HG02938 (cell line): ENCODE data around the gene GPSM3.
"Not testable (repeated sequence)": the region's sequence is repeated elsewhere in the genome, so short reads cannot be mapped to it uniquely, and the experiment has no call there.

Experiments used
- ATAC-seq: cut with Tn5 transposase; IDR thresholded peaks from one replicate; pipeline ENCODE4 v1.9.1; 2021; ENCODE audit warnings: mild to moderate bottlenecking, moderate library complexity; ENCODE audit not compliant: unreplicated experiment

Gene GPSM3, protein sequence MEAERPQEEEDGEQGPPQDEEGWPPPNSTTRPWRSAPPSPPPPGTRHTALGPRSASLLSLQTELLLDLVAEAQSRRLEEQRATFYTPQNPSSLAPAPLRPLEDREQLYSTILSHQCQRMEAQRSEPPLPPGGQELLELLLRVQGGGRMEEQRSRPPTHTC

DNA sequence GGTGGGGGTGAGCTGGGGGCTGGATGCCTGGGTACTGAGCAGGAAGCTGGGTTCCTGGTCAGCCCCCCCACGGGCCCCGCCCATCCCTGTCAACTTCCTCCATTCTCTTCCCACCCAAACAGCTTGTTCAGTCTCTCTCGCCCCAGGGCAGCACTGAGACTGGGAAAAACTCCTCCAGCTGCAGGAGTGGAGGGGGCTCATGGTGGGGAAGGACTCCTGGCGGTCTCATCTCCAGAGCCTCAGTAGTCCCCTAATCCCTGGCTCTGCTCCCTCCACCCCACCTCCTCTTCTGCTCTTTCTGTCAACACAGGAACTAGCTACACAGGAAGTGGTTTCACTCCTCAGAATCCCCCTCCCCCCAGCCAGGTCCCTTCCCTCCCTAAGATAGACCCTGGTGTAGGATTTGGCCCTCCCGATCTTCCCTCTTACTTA is at the start of gene GPSM3:
GPSM3 (minus strand) TSS at position 36 of the 432 bp plus-strand sequence. CDS start 130 bp downstream, outside the sequence.
- no peak for ATAC-seq

DNA sequence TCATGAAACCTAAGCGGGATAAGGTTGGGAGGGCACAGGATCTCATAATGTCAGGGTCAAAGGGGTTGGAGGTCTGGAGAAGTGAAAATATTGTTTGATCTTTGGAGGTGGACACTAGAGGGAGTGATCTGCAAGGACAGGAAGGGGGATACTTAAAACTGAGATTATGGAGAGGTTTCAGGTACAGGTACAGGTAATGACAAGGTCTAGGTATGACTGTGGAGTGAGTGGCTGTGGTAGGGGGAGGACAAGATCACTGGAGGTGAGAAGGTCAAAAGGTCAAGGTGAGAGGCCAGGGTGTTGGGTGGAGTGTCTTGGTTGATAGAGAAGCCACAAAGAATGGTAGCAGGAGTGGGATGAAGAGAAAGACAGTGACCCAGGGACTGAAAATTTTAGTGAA is 48.2 kb upstream of the GPSM3 start:
- ATAC-seq = no peak

DNA sequence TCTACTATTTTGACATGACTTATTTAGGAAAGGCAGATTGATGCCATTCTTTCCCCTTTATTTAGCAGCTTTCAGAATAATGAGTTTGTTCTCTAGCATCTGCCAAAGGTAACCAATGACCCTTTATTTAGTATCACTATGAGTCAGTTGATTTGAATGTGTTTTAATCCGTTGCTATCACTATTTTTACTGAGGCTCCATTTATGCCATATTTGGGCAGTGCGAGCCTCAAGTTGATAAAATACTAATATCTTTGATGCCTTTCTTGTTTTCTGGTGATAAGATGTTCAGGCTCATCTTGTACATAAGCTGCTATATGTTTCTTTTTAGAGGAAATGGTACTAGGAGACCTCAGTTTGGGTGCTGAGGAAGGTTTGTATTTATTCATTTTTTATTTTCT is 47.0 kb upstream of the GPSM3 start:
- no peak for ATAC-seq

DNA sequence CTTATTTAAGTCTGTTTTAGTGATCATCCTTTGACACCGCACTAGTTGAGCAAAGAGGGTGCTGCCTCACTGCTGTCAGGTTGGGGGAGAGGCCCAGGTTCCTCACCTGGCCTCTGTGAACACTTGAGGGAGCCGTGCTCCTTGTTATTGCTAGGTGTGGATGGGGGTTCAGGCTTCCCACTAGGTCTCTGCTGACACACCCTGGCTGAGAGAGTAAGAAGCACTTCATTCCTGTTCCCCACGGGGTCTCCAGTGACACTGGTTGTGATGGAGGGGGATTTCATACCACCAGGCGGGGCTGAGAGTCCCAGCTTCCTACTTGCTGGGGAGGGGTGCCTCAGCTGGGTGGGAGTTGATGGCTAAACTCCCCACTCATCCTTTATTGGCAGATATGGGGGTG is 42.5 kb upstream of the GPSM3 start:
- ATAC-seq = no peak

DNA sequence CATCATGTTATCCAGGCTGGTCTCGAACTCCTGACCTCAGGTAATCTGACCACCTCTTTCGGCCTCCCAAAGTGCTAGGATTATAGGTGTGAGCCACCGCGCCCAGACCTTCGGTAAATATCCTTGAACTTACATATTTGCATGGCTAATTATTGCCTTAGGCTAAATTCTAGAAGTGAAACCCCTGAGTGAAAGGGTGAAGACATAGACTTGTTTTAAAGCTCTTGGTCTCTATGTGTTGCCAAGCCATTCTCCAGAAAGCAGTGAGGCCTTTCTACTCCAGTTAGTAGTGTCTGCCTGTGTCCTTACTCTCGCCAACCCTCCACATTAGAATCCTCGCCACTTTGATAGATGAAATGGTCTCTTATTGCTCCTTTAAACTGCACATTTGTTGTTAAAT is 34.0 kb upstream of the GPSM3 start:
- no peak for ATAC-seq

DNA sequence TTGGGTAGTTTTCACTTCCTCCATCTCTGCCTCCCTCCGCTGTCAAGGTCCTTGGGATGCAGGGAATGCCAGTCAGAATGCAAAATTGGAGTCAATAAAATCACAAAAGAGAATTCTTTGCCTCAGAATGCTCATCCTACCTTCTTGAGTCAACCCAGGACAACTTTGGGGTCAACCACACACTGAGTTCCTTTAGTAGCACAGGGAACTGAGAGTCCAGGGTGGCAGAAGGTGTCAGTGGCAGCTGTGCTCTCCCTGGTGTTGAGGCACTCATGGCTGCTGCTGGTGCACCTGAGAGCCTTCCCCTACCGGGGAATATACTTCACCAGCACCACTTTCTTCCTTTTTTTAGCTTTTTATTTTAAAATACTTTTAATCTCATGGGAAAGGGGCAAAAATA is 32.3 kb upstream of the GPSM3 start:
- no peak for ATAC-seq

DNA sequence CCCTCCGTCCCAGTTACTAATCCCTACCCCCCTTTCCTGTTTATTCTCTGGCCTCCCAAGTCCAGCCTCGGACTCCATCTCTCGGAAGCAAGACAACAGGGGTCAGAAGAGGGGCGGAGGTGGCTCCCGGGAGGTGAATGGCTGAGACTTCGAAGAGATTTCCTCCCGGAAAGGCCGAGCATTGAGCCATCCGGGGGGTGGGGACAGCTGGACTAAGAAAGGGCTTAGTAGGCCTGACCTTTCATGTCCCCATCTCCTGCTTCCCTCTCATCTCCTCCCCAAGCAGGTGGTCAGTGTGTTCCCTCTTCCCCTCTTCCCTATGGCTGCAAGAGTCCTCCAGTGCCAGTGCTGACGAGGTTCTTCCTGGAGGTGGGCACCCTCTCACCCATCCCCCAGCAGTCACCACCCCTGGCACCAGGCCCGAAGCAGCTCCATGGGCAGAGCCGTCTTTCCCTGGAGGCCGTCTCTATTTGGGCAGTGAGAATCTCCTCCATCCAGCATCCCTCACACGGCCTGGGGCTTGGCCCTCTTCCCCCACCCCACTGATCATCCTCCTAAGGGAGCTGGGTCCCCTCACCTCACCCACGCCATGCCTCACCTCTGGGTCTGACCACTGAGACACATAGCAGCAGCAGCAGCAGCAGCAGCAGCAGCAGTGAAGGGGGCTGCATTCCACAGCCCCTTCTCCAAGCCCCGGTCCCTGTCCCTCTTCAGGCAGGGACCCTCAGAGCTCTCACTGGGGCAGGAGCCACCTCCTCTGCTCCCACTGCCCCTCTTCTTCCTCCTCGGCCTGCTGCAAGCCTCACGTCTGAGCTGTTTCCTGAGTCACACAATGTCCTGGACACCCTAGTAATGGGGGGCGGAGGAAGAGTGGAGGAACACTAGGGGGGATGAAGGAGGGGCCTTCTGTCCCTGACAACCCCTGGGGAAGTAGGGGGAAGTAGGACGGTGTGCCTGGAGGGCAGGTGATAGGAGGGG is 31.1 kb upstream of the GPSM3 start, which contains the start of gene NOTCH4:
NOTCH4 (minus strand) TSS at position 810 of the 978 bp plus-strand sequence; CDS start at position 671, 139 bp downstream.
- no peak for ATAC-seq

DNA sequence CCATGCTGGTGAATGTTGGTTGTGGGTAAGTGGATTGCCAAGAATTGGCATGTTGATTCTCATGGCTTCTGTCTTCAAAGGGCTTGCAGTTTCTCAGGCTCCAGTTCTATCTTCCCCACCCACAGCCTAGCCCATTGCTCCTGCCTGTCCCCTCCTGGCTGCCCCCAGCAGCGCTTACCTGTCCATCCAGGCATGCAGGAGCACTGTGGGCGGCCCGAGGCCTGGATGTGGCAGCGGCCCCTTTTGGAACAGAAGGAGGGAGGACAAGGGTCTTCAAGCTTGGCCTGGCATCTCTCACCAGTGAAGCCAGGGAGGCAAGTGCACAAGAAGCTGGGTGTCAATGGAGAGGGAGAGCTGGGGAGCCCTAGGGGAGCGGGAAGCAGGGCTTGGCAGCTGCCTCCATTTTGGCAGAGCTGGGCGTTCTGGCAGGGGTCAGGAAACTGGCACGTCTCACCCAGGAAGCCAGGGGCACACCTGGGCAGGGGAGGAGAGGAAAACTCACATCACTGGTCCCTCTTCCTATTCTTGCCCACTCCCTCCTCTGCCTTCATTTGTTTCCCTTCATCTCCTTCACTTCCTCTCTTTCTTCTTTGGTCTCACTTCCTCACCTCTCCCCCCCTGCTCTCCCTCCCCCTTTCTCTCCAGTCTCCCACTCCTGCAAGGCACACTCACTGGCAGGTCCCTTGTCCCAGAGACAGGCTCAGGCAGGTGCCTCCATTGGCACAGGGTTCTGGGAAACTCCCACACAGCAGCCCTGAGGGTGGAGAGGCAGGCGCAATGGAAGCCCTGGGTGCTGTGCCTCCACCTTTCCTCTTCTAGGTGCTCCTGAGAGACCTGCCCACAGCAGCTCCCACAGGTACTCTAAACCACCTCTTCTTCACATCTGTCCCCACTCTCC is 30.1 kb upstream of the GPSM3 start:
- ATAC-seq = no peak

DNA sequence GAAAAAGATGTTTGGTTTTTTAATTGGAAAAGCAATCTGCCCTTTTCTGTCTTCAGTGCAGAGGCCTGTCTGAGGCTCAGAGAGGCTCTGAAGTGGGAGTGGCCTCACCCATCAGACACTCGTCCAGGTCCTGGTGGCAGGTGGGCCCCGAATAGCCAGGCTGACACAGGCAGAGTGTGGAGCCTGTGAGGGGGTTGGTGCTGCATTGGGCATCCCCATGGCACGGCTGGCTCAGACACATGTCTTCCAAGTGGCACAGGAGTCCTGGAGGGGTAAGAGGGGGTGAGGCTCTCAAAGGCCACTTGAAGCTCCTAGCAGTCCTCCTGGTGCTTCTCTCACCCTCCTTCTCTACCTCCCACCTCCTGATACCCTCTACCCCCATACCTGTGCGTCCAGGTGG is 27.6 kb upstream of the GPSM3 start:
- ATAC-seq = no peak

DNA sequence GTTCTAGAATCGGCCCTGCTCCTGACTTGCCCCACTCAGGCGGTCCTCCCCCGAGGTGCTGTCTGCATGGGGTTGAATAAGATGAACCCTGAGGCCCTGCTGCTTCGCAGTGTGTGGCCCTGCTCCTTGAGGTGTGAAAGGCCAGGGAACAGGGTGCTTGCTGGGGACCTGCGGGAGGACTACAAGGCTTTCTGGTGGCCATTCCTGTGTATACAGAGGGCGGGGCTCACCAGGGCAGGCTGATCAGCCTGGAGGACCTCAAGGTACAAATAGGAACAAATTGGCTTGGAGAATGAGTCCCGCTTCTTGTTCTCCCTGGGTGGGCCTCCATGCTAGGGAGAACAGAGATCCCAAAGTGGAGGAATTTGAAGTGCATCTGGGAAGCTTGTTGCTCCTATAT is 25.7 kb upstream of the GPSM3 start:
- ATAC-seq = no peak

DNA sequence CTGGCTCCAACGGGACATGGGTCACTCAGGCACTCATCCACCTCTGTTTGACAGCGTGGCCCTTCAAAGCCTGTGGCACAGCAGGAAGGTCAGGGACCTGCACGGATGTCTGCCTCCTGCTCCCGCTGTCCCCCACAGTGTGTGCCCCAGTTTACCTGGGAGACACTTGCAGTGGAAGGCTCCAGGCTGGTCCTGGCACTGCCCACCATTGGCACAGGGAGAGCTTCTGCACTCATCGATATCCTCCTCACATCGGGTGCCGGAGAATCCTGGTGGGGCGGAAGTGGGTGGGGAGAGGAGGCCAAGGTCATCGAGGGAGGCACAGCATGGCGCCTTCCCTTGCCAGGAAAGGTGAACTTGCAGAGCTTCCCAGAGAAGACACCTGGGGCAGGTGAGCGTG is 24.6 kb upstream of the GPSM3 start:
- no peak for ATAC-seq

DNA sequence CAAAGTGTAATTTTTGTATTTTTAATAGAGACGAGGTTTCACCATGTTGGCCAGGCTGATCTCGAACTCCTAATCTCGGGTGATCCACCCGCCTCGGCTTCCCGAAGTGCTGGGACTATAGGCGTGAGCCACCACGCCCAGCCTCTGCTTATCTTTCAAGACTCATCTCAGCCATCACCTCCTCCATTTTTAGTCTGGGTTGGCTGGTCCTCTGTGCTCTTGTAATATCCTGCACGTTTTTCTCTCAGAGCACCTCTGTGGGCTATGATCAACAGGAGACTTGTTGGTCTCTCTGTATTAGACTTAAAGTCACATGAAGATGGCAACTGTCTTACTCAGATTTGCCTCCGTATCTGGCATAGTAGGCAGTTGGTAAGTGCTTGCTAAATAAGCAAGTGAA is 23.8 kb upstream of the GPSM3 start:
- ATAC-seq = no peak

DNA sequence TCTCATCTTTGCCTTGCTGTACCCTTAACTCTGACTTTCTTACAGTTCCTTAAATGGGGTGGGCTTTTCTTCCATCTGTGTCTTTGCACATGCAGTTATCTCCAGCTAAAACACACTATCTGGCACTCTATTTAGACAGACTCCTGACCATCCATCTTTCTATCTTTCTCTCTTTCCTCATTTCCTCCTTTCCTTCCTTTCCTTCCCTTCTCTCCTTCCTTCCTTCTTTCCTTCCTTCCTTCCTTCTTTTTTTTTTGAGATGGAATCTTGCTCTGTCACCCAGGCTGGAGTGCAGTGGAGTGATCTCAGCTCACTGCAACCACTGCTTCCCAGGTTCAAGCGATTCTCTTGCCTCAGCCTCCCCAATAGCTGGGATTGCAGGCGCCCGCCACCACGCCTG is 23.2 kb upstream of the GPSM3 start:
- no peak for ATAC-seq

DNA sequence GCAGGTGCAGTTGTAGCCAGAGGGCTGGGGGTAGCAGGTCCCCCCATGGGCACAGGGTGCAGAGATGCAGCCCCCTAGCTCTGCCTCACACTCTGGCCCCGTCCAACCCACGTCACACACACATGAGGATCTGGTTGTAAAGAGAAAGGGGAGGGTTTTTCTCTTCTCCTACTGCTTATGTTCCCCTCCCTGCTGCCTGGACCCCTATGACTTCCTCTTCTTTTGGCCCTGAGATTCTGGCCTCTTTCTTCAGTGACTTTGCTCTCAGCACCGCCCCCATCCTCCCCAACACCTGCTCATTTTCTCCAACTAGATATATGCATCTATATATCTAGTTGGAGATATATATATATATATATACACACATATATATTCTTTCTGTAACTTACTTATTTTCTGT is 21.7 kb upstream of the GPSM3 start:
- no peak for ATAC-seq

DNA sequence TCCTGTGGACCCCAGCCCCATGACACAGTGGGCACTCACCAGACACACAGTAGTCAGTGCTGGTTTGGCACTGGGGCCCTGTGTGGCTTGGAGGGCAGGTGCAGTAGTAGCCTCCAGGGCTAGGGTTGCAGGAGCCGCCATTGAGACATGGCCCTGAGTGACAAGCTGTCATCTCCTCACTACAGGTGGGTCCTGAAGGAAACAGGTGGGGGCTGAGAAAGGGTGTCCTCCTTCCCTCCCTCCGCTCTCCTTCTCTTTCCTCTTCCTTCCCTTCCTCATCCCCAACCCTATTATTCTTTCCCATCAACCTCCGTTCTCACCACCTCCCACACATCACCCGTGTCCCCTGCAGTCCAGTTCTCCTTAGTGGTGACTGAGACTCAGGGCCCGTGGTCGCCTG is 21.2 kb upstream of the GPSM3 start:
- no peak for ATAC-seq

DNA sequence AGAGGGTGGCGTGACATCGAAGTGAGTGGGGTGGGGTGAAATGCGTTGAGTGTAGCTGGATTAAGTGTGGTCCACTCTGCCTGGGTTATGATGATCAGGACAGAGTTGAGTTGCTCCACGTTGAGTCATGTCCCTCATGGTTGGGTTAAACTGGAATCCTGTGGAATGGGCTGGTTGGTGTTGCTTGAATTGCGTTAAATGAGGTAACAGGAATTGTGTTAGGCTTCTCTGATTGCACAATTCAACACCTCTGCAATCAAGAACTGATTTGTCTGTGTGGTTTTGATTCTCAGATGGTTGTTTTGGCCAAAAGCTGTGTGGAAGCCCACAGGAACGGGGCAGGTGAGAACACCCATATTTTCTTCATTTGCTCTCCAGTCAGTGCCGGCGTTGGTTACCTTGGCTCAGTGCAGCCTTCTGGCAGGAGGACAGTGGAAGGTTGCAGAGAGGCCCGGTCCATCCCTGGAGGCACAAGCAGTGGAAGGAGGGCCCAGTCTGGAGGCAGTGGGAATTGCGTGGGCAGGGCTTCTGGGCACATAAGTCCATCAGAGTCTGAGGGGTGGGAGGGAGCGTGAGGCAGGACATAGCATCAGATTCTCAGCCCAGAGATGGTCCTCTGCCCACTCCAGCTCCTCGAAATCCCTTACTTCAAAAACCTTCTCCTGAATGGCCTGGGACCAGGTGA is 19.8 kb upstream of the GPSM3 start:
- no peak for ATAC-seq

DNA sequence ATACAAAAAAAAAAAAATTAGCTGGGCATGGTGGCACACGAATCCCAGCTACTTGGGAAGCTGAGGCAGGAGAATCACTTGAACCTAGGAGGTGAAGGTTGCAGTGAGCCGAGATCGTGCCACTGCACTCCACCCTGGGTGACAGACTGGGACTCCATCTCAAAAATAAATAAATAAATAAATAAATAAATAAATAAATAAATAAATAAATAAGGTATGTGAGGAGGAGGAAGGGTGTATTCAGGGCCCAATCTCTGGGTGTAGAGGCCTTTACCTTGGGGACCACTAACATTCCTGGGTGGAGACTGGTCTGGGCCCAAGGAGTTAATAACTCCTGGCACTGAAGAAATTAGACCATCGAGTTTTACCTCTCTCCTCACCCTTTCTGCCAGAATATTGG is 19.0 kb upstream of the GPSM3 start:
- ATAC-seq = not testable (repeated sequence)

DNA sequence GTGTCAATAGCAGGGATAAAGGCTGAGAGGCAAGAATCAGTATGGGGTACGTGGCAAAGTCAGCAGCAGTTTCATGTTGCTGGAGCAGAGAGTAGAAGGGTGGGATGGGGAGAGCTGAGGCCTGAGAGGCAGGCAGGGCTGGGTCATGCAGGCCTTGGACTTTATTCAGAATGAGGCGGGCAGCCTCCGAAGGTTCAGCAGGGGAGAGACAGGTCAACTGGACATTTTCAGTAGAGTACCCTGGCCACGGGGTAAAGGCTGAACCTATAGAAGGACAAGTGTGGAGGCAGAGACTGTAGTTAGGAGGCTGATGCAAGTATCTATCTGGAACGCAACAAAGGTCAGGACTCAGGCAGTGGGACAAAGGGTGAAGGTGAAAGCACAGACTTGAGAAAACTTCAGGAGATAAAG is 17.8 kb upstream of the GPSM3 start:
- no peak for ATAC-seq

DNA sequence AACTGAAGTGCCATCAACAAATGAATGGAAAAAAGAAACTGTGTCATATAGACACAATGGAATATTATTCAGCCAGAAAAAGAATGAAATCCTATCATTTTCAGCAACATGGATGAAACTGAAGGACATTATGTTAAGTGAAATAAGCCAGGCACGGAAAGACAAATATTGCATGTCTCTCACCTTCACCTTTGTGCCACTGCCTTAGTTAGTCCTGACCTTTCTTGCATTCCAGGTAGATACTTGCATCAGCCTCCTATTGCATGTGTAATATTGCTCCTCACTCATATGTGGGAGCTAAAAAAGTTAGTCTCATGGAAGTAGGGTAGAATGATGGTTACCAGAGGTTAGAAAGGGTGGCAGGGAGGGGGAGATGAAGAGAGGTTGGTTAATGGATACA is 16.6 kb upstream of the GPSM3 start:
- ATAC-seq = no peak

DNA sequence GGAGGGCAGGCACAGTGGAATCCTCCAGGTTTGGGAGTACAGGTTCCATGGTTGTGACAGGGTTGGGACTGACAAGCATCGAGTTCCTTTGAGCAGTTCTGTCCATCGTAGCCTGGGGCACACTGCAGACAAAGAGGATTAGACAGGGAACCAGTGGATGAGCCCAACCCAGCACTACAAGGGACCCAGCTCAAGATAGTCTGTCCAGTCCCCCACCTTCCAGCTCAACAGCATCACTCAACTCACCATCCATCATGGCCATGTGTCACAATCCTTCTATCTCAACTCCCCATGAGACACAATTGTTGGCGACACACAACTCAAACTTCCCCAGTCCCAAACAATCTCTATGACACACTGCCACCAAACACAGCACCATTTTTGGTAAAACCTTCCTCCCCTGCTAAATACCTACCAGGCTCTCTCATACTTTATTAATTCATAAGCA is 11.8 kb upstream of the GPSM3 start:
- ATAC-seq = no peak
